Loucy (cell line): ENCODE results near the gene CYLC2.

Experiments used
- H2AFZ ChIP-seq: fragments of 200-600 bp; sonication (generic); 2 replicates; pipeline ENCODE4 v1.6.0; 2016; ENCODE audit warnings: antibody characterized with exemption, mild to moderate bottlenecking, low read length, moderate library complexity
- H3F3A ChIP-seq: fragments of 200-600 bp; 2 replicates; pipeline ENCODE4 v1.6.0; 2016; ENCODE audit warnings: antibody characterized with exemption, low read depth, mild to moderate bottlenecking
- H3K27me3 ChIP-seq: fragments of 200-600 bp; sonication (generic); 2 replicates; pipeline ENCODE4 v1.6.1; 2014; ENCODE audit warnings: low read length, mild to moderate bottlenecking; ENCODE audit not compliant: insufficient read depth, poor library complexity, severe bottlenecking
- H3K36me3 ChIP-seq: fragments of 200-600 bp; sonication (generic); 2 replicates; pipeline ENCODE4 v1.6.1; 2016; ENCODE audit warnings: low read length; ENCODE audit not compliant: insufficient read depth
- H3K4me1 ChIP-seq: fragments of 200-600 bp; sonication (generic); 2 replicates; pipeline ENCODE4 v1.5.1; 2014; ENCODE audit warnings: low read length, mild to moderate bottlenecking; ENCODE audit not compliant: insufficient read depth, poor library complexity, severe bottlenecking
- H3K4me2 ChIP-seq: fragments of 200-600 bp; sonication (generic); 2 replicates; pipeline ENCODE4 v1.6.0; 2014; ENCODE audit warnings: antibody characterized with exemption, low read length, low read depth, mild to moderate bottlenecking; ENCODE audit not compliant: poor library complexity, severe bottlenecking
- H3K4me3 ChIP-seq: fragments of 200-600 bp; sonication (generic); 2 replicates; pipeline ENCODE4 v1.5.1; 2014; ENCODE audit warnings: low read length, mild to moderate bottlenecking, mixed read lengths; ENCODE audit not compliant: poor library complexity, severe bottlenecking
- H3K79me2 ChIP-seq: fragments of 200-600 bp; sonication (generic); 2 replicates; pipeline ENCODE4 v1.6.1; 2014; ENCODE audit warnings: low read length; ENCODE audit not compliant: insufficient read depth
- H3K9ac ChIP-seq: fragments of 200-600 bp; sonication (generic); 2 replicates; pipeline ENCODE4 v1.6.0; 2014; ENCODE audit warnings: mild to moderate bottlenecking, low read depth, low read length, moderate library complexity; ENCODE audit not compliant: poor library complexity, severe bottlenecking
- H3K9me2 ChIP-seq: fragments of 200-600 bp; sonication (generic); replicated peaks from 2 replicates; pipeline ENCODE4 v1.6.1; 2016; ENCODE audit warnings: low read depth, low read length, mixed read lengths
- H3K9me3 ChIP-seq: fragments of 200-600 bp; sonication (generic); 2 replicates; pipeline ENCODE4 v1.6.1; 2014; ENCODE audit warnings: mild to moderate bottlenecking, antibody characterized with exemption, low read length, low read depth; ENCODE audit not compliant: insufficient read depth
- H4K20me1 ChIP-seq: fragments of 200-600 bp; sonication (generic); 2 replicates; pipeline ENCODE4 v1.6.0; 2014; ENCODE audit warnings: antibody characterized with exemption, low read length, mild to moderate bottlenecking; ENCODE audit not compliant: insufficient read depth, poor library complexity, severe bottlenecking
- CTCF ChIP-seq: fragments of 200-600 bp; sonication (generic); conservative IDR thresholded peaks from 2 replicates; pipeline ENCODE4 v1.5.1; 2014; ENCODE audit warnings: mild to moderate bottlenecking, antibody characterized with exemption, low read length
- EZH2phosphoT487 ChIP-seq: fragments of 200-600 bp; IDR thresholded peaks from 2 replicates; pipeline ENCODE4 v1.6.1; 2018; ENCODE audit warnings: antibody characterized with exemption, mild to moderate bottlenecking, moderate library complexity, borderline replicate concordance

The CYLC2 gene

GRCh38 chr9:102995033-102995432 is at the start of gene CYLC2:
Gene CYLC2 (plus strand): TSS chr9:102995333. CDS start chr9:102995381, 48 bp downstream.
- Histone ChIP-seq H3K79me2 (no peaks in the 10 kb centered on the region), H3K4me3 (no peak within 1 kb of the TSS), H3K27me3 (no peaks in the 10 kb centered on the region), H3K4me1 (no peaks in the 10 kb centered on the region), H3K9me2 (no peaks in the 10 kb centered on the region), H2AFZ (no peak within 1 kb of the TSS), H3K9me3 (no peaks in the 10 kb centered on the region), H3K36me3 (no peaks in the 10 kb centered on the region), H3F3A (no peaks in the 10 kb centered on the region), H3K4me2 (no peak within 1 kb of the TSS), H4K20me1 (no peaks in the 10 kb centered on the region), H3K9ac (no peak within 1 kb of the TSS)
- TF ChIP-seq EZH2phosphoT487 (no peak), CTCF (no peak)

- Histone ChIP-seq H3K9ac (no peak overlapping the region), H3F3A (no peaks in the 10 kb centered on the region), H3K4me3 (no peak overlapping the region), H4K20me1 (no peaks in the 10 kb centered on the region), H2AFZ (no peak overlapping the region), H3K36me3 (no peaks in the 10 kb centered on the region), H3K4me2 (no peak overlapping the region), H3K27me3 (no peaks in the 10 kb centered on the region), H3K4me1 (no peaks in the 10 kb centered on the region), H3K9me3 (no peaks in the 10 kb centered on the region), H3K9me2 (no peaks in the 10 kb centered on the region), H3K79me2 (no peaks in the 10 kb centered on the region)
- TF ChIP-seq CTCF (no peak), EZH2phosphoT487 (no peak)
These were observed 44.8 kb upstream of the CYLC2 start for GRCh38 chr9:102950346-102950745.

- Histone ChIP-seq H2AFZ (no peak overlapping the region), H3F3A (no peaks in the 10 kb centered on the region), H3K9me2 (no peaks in the 10 kb centered on the region), H3K36me3 (no peaks in the 10 kb centered on the region), H3K9ac (no peak overlapping the region), H4K20me1 (no peaks in the 10 kb centered on the region), H3K4me3 (no peak overlapping the region), H3K4me1 (no peaks in the 10 kb centered on the region), H3K9me3 (no peaks in the 10 kb centered on the region; the same call in 1 of the 2 replicates), H3K4me2 (no peak overlapping the region), H3K27me3 (no peaks in the 10 kb centered on the region), H3K79me2 (no peaks in the 10 kb centered on the region)
- TF ChIP-seq CTCF (no peak), EZH2phosphoT487 (no peak)
These were observed 28.1 kb upstream of the CYLC2 start for GRCh38 chr9:102966999-102967398.
